Measurements from ENCODE around the gene RET.

Gene RET

DNA sequence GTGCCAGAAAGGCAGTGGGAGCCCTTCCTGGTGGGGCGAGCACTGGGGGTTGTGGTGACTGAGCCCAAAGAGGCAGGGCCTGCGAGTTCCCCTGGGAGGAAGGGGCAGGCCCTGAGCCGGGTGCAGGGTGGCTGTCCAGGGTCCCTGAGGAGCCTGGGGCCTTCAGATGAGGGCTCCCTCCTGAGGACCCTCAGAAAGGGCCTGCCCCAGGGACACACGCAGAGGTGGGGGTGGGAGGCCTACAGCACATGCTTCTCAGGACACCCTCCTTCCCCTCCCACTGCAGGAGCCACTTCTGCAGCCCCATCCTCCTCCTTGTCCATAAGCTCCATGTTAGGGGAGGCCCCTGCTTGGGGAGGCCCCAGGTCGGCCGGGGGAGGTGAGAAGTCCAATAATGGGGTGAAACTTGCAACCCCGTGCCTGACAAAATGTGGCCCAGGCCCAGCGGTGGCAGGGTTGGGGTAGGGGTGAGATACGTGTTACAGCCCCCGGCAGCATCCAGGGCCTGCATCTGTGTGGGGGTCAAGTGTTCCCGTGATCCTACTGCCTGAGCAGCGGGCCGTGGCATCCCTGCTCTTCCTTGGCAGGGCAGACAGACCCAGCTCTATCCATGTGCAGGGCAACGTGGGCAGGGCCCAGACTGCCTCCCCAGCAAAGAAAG is 31.8 kb upstream of the RET start:
- DNase-seq: no peak

DNA sequence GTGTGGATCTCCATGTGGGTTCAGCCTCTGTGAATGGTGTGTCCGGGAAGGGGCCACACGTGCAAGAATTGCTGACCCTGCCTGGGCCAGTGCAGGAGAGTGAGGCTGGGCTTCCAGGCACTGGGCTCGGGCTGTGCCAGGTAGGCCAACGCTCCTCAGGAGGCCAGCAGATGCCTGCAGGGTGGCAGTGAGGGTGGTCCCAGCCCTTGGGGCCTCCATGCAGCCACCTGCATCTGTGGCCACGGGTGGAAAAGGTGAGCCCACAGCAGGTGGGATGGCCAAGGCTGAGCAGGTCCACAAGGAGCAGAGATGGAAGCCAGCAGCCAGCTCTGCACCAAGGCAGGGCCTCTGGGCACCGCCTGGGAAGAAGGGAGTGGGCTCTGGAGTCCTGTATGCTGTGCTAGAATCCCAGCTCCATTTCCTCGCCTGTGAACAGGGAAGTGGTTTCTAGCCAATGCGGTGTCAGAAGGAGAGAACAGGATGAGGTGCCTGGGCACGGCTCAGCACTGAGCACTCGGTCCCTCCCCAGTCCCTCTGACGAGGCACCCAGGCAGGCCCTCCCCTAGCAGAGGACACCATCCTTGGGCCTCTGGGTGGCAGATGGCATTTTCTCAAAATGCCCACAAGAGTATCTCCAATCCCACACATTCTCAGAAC is 31.1 kb upstream of the RET start:
- DNase-seq: no peak

DNA sequence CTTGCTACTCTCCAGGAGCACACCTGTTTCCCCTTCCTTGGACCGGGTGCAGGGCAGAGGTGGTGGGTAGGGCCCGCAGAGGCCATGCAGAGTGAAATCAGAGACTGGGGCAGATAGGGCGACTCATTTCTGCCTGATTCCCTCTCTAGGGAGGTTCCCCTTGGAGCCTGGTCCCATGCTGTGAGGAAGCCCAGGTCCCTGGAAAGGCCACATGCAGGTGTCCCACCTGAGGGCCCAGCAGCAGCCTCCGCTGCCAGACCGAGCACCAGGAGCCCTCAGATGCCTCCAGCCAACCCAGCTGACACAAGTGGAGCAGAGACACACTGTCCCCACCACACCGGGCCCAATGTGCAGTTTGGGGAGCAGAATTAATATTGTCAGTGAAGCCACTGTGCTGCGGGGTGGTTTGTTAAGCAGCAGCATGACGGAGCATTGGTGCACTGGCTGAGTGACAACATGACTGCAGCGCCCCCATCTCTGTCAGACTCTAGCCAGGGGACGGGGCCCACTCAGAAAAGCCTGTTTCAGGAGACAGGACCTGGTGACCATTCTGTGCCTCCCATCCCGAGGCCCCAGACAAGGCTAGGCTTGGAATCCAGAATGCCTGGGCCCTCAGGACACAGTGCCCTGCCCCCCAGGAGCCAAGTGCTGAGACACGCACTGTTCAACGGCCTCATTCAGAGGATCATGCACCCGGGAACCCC is 30.4 kb upstream of the RET start:
- no peak for DNase-seq

DNA sequence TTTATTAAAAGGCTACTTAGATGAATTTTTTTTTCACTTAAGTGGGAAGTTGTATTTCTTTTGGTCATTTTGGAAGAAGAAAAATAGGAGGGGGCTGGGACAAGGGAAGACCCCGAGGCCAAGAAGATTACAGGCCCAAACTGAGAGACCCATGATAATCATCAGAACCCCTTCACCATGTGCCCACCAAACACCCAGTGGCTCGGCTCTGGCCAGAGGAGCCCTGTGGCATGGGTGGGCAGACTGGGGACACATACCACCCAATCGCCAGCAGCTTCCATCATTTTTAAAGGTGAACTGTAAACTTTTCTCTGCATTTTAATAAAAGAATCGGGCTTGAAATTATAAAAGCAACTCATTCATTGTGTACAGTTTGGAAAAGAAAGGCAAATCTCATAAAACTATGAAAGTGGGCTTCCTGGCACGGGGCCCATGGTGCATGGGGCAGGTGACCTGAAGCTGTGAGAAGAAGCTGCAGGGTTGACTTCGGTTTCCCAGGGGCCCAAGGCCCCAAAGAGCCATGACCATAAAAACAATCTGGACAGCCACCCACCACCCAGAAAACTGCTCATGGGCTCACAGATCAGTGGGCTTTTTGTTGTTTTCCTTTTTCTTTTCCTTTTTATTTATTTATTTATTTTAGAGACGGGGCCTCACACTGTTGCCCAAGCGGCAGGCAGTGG is 29.4 kb upstream of the RET start:
- DNase-seq: no peak

DNA sequence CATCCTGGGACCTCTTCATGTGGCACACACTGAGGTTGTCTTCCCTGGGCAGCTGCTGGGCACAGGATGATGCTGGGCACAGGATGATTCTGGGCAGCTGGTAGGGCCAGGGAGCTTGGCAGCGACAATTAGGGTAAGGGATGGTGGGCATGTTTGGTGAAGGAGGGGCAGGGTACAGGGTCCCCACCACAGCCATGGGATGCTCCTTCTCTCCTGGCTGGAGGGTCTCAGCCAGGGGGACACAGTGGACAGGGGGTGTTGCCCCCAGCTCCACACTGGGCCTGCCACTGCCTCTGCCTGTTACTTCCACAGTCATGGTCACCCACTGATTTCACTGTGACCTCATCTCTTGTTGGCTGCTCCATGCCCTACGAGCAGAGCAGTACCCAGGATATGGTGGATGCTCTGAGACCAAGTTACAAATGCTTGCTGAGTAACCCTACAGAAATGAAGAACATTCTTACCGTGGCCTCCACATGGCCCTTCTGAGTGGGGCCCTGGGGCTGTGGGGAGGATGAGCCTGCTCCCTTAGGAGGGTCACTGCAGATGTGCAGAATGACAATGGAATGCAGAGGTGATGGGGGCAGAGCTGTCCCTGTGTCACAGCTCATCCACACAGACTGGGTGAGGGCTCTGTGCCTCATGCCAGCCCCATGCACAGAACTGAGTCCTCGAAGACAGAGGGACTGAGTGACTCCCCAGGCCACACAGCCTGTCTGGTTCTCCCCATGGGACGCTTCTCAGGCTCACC is 28.4 kb upstream of the RET start:
- DNase-seq: no peak

DNA sequence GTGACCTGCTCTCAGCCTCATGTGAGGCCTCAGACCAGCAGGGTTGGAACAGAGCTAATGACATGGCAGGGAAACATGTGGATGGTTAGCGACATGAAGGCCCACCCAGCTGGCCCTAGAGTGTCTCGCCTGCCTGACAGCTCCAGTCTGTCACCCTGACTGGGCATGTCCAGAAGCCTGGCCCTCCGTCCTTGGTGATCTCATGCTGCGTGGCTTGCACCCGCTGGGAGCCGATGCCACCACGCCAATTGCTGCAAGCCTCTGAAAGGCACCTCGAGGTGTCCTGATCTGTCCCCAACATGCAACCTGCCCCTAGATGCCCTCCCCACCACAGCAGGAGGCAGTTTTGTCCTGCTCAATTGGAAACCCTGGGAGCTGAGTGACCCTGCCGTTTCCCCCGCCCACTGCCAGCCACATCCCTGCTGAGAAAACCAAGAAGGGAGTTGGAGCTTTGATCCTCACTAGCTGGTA is 27.8 kb upstream of the RET start:
- no peak for DNase-seq

DNA sequence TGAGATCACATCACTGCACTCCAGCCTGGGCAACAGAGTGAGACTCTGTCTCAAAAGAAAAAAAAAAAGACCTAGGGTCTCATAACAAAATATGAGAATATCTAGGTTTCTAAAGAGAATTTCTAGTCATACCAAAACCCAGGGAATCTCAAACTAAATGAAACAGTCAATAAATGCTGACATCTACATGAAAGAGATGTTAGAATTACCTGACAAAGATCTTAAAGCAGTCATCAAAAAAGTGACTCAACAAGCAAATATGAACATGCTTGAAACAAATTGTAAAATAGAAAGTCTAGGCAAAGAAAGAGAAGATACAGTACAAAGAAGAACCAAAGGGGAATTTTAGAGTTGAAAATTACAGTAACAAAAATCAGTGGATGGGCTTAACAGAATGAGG is 26.9 kb upstream of the RET start:
- no peak for DNase-seq

DNA sequence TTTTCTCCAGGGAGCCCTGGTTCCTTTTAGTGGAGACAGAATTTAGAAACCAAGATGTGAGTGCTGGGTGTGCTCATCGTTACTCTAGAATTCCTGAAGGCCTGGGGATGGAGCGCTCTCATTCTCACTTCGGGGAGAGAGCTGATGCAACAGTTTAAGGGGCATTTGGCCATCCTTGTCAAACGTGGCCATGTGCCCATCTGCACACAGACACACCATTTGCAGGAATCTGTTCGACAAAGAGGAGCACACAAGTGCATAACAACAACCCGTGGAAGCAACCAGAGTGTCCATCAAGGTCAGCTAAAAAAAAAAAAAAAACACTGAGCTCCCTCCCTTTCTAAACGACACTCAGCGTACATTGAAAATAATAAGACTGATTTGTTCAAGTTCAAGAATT is 23.0 kb upstream of the RET start:
- DNase-seq: no peak

DNA sequence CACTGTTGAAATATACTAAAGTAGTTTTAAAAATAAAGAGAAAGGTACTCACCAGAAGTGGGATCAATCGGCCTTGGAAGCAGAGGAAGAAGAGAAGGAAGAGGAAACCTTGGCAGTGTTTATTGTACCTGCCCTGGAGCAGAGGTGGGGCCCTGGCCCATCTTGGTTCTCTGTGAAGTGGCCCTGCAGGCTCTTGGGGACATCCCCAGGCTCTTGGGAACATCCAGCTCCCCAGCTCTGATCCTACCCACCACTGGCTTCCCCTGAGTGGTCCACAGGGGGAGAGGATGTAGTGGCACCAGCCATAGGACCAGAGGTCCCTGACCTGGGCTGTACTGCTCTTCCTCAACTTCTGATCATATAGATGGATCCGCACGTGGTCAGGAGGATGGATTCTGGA is 22.3 kb upstream of the RET start:
- DNase-seq: no peak

DNA sequence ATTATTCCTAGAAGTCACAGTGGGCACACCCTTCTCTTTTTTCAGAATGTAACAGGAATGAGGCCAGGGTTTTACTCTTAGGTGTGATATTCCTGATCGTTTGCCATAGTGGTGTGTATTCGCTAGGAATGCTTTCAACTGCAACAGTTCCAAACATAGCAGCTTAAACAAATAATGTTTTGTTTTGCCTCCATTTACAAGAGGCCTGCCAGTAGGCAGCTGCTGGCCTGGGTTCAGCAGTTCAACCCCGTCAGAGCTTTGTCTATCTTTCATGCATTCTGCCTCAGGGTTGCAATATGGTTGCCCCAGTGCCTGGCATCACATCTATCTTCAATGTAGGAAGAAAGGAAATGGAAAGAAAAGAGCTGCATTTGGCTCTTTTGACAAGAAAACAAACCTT is 21.7 kb upstream of the RET start:
- DNase-seq: no peak

DNA sequence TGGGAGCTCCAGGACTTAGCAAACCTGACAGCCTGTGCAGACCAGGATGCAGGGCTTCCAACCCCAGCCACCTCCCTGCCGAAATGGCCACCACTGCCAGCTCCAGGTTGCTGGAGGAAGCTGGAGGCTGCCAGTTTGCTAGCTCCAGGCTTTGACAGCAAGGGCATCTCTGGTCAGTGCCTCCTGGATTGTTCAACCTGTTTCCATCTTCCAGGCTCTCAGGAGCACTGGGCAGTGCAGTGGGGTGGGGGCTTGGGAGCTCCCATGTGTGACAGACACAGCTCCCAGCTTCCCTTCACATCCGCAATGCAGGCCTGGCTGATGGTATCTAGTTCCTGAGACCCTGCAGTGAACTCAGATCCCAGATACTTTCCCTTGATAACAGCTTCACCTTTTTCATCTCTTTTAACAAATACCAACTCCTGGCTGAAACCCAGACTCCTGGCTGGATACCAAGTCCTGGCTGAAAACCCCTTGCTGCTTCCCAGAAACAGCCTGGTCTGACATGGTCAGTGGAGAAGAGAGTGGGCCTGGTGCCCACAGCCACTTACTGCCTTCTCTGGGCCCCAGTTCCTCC is 20.8 kb upstream of the RET start:
- DNase-seq: no peak

DNA sequence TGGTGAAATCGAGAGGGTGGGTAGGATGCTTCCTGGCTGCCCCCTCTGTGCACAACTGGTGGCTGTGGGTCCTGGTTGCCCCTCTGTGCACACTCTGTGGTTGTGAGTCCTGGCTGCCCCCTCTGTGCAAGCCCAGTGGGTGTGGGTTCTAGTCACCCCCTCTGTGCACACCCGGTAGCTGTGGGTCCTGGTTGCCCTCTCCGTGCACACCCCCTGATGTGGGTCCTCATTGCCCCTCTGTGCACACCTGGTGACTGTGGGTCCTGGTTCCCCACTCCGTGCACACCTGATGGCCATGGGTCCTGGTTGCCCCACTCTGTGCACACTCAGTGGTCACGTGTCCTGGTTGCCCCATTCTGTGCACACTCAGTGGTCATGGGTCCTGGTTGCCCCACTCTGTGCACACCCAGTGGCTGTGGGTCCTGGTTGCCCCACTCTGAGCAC is 20.3 kb upstream of the RET start:
- no peak for DNase-seq

DNA sequence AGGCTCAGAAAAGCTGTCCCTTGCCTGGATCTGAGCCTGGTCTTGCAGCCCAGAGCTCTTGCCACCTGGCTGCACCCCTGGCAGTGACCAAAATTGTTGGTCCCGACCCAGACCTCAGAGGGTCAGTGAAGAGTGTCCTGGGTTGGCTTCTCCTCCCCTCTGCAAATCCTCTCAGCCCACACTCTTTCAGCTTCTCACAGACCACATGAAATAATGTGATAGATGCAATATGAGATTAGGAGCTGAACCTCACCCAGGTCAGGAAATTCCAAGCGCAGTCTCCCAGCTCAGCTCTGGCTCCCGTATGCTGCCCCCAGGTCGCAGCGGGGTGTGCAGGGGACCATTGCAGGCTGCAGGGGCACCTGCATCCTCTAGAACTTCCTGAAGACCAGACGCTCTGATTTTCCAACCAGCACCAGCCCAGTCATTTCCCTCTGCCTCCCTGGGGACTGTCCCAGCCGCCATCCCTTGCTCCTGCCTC is 19.6 kb upstream of the RET start:
- DNase-seq: no peak

DNA sequence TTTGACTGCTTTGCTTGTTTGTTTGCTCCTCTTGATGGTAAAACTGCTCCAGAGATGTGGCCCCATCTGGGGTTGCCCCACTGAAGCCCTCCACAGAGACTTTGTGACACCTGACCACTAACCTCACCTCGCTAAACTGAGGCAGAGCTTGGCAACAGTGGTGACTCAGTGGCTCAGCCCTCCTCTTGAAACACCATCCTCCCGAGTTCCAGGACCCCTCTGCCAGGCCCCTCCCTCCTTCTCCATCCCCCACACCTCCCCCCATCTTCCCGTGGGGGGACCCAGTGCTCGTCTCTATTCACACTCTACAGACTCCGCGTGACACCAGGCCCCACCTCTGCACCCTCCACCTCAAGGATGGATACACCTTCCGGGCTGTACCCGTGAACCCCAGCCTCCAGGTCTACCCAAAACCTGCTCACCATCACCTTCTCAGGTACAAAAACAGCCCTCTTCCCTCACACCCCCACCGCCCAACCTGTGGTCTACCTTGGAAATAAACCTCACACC is 19.0 kb upstream of the RET start:
- no peak for DNase-seq

DNA sequence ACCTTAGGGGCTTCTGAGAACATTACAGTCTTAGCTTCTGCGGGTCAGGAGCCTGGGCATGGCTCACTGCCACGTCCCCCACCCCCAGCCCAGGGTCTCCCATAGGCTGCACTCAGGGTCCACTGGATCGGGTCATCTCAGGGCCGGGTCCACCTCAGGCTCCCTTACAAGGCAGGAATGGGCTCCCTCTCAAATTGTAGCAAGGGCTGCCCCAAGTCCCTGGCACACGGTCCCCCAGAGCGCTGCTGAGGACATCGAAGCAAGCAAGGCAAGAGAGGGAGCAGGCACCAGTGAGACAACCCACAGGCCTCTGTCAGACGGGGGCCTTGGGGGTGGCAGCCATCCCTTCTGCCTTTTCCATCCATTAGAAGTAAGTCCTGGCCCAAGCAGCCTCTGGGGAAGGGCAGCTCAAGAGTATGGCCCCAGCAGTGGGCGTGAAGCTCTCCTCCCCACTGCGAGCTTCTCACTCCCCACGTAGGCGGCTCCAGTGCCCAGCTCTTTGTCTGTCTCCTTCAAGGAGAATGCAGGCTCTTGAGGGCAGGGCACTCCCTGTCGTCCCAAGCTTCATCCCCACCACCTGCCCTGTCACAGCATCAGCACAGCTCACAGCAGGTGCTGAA is 18.0 kb upstream of the RET start:
- no peak for DNase-seq

DNA sequence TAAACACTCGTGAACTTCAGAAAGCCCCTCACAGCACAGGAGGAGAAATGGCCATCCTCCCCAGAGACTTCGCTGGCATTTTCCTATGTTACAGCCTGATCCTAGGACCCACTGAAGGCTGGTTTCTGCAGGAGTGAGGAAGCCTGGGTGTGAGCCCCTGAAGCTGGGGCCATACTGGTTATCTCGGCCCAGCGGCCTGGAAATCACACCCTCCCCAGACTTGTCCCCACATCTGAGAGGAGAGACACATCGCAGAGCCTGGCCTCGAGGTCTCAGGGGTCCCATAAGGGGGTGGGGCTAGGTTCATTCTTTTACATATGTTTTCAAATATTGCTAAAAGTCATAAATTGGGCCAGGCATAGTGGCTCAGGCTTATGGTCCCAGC is 17.5 kb upstream of the RET start:
- DNase-seq: no peak

DNA sequence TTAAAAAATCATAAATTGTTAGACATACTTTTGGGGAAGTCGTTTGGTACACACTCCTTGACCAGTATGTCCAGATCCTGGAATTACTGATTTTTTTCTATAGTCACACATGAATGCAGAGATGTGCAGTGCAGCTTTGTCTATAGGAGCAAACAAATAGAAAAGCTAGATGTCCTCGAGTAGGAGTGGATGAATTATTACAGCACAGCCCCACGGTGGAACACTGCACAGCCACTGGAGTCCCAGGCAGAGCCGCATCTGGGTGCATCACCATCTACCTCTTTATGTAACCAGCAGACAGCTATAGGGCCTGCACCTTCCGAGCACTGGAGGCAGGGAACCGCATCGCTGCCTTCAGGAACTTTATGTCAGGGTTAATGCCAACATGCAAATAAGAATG is 17.0 kb upstream of the RET start:
- no peak for DNase-seq

DNA sequence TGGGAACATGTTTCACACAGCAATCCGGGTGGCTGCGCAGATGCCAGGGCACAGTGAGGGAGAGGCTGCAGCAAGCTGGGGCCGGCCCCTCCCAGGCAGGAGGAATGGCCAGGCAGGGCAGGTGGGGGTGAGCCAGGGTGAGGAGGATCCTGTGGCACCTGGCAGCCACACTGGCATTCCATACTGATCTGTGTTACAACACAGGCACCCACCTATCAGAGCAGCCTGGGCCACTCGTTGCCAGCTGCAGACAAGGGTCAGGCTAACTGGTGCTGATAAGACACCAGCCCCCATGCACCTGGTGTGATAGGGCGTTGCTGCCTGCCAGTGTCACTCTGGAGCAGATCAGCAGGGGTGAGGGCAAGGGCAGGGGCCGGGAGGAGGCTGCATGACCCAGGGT is 16.6 kb upstream of the RET start:
- DNase-seq: no peak

DNA sequence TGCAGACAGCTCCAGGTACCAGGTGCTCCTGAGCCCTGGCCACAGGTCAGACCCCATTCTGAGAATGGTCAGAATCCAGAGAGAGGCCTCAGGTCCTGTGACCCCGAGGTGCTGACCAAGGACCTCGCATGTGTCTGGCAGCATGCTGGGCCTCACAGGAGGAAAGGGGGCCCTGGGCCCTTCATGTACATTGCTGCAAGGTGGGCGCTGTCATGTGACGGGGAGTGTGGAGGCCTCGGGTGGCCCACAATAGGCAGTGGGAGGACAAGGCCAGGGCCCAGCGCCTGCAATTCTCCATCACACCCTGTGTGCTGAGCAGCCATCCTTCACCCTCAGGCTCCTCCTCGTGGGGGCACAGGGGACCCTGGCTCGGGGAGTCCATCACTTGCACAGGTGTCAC is 15.5 kb upstream of the RET start:
- no peak for DNase-seq

DNA sequence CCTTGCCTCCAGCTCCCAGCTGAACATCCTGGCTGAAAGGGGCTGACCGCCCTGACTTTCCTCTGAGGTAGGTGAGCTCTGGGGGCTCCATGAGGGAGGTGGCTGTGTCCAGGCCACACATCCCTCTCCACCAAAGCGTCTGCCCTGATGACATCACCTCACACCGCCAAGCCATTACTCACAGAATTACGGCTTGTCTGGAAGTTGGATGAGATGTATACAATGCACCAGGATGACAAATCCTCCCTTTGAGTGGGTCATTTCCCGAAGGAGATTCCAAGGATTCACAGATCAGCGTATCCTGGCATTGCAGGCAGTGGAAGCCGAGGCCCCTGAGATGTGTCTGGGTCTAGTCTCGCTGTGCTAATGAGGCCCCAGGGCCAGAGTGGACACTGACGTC is 15.1 kb upstream of the RET start:
- DNase-seq: no peak

DNA sequence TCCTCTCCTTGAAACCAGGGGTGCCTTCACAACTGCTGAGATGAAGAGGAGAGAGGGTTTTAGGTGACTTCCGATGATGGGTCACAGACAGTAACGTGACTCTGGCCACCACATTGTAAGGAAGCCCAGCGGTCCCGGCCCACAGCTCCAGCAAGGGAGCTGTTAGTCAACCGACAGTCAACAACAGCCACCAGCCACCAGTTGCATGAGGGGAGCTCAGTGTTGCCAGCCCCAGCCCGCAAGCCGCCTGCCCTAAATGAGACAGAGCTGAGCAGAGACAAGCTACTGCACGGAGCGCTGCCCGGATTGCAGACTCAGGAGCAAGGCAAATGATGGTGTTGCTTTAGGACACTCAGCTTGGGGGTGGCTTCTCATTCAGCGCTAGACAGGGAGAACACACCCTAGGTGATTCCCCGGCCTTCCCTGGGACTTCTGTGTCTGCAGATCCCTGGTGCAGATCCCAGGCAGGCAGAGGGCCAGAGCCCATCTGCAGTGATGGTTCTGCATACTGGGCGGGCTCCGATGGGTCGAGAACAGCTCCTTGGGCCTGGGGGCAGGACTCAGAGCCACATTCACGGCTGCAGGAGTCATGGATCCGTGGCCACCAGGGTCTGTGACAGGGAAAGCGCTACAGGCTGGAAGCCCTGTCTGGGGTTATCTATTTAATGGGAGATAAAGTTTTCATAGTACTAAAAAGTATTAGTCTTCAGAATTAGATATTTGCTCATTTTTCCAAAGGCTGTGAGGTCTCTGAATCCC is 14.3 kb upstream of the RET start:
- no peak for DNase-seq
